ENCODE data around the gene ANKFY1.
A peak's percentile ranks its signal among the peaks of the same experiment; 100 is the strongest.

Gene ANKFY1

GRCh38 chr17:4263282-4264215 is at the start of gene ANKFY1:
TSS of gene ANKFY1 (minus strand) at chr17:4263979. CDS start at chr17:4263941, 38 bp downstream.
- DNase-seq (ENCODE audit: low read depth) = peak; percentile 96

- no peak for DNase-seq (ENCODE audit: low read depth)
Observed at GRCh38 chr17:4310354-4311060, 46.7 kb upstream of the ANKFY1 start.

- no peak for DNase-seq (ENCODE audit: low read depth)
Observed at GRCh38 chr17:4309897-4310296, 46.1 kb upstream of the ANKFY1 start.

- DNase-seq (ENCODE audit: low read depth) = no peak
Observed at GRCh38 chr17:4307179-4307930, 43.6 kb upstream of the ANKFY1 start.

- DNase-seq (ENCODE audit: low read depth) = no peak
Observed at GRCh38 chr17:4305224-4305623, 41.4 kb upstream of the ANKFY1 start.

GRCh38 chr17:4304417-4305027 is 40.7 kb upstream of the ANKFY1 start:
- DNase-seq (ENCODE audit: low read depth) = peak; percentile 4

GRCh38 chr17:4301066-4301465 is 37.3 kb upstream of the ANKFY1 start:
- DNase-seq (ENCODE audit: low read depth) = no peak

- no peak for DNase-seq (ENCODE audit: low read depth)
Observed at GRCh38 chr17:4297351-4297750, 33.6 kb upstream of the ANKFY1 start.

GRCh38 chr17:4295686-4296085 is 31.9 kb upstream of the ANKFY1 start:
- DNase-seq (ENCODE audit: low read depth) = no peak

- no peak for DNase-seq (ENCODE audit: low read depth)
Observed at GRCh38 chr17:4293572-4293971, 29.8 kb upstream of the ANKFY1 start.

- DNase-seq (ENCODE audit: low read depth) = no peak
Observed at GRCh38 chr17:4287710-4288109, 23.9 kb upstream of the ANKFY1 start.

GRCh38 chr17:4276514-4276913 is 12.7 kb upstream of the ANKFY1 start:
- DNase-seq (ENCODE audit: low read depth) = no peak

GRCh38 chr17:4272972-4273368 is 9.2 kb upstream of the ANKFY1 start:
- DNase-seq (ENCODE audit: low read depth) = no peak

- DNase-seq (ENCODE audit: low read depth) = no peak
Observed at GRCh38 chr17:4272213-4272971, 8.6 kb upstream of the ANKFY1 start.

- no peak for DNase-seq (ENCODE audit: low read depth)
Observed at GRCh38 chr17:4270736-4271135, 7.0 kb upstream of the ANKFY1 start.

GRCh38 chr17:4269915-4270314 is 6.1 kb upstream of the ANKFY1 start:
- DNase-seq (ENCODE audit: low read depth) = no peak

GRCh38 chr17:4267402-4267801 is 3.6 kb upstream of the ANKFY1 start:
- no peak for DNase-seq (ENCODE audit: low read depth)

- no peak for DNase-seq (ENCODE audit: low read depth)
Observed at GRCh38 chr17:4266550-4266949, 2.8 kb upstream of the ANKFY1 start.

- no peak for DNase-seq (ENCODE audit: low read depth)
Observed at GRCh38 chr17:4262703-4263102, 1.1 kb downstream of the ANKFY1 start.

- DNase-seq (ENCODE audit: low read depth) = no peak
Observed at GRCh38 chr17:4261452-4261851, 2.3 kb downstream of the ANKFY1 start.

- DNase-seq (ENCODE audit: low read depth) = no peak
Observed at GRCh38 chr17:4258867-4259266, 4.9 kb downstream of the ANKFY1 start.
